Measurements from ENCODE around the gene AK8. TPM values are rescaled to one million over a fixed set of nuclear protein-coding genes. Genes with fewer than 3 reads are reported as not detected.

The AK8 gene
- total RNA-seq, 2 experiments from 2014 or later, result 0.27 TPM; not detected in 1

- peak overlapping the region; percentile 85 for H3K4me2 ChIP-seq (ENCODE audit: low read length)
- no peak overlapping the region for H3K27ac ChIP-seq (ENCODE audit: low read depth, low read length, poor library complexity, severe bottlenecking)
- no peaks in the 10 kb centered on the region for H3K79me2 ChIP-seq (ENCODE audit: insufficient read depth, low read depth, low read length)
- ChIA-PET CTCF (ENCODE audit: unreplicated experiment) (no interaction called here), POLR2A (no interaction called here)
- no TSS peak for BruUV-seq (replicated peaks)
- intact Hi-C loops (cut with micrococcal nuclease; ENCODE audit: unreplicated experiment), result no loop called here
- no peak for DNase-seq (ENCODE audit: low spot score)
- no peaks in the 10 kb centered on the region for H3K36me3 ChIP-seq (ENCODE audit: insufficient read depth, low read length)
- TF ChIP-seq EZH2phosphoT487 (IDR thresholded peaks at IDR 0.05; ENCODE audit: borderline replicate concordance, low read depth, low read length), result no peak
- TF ChIP-seq, protein P1, sequence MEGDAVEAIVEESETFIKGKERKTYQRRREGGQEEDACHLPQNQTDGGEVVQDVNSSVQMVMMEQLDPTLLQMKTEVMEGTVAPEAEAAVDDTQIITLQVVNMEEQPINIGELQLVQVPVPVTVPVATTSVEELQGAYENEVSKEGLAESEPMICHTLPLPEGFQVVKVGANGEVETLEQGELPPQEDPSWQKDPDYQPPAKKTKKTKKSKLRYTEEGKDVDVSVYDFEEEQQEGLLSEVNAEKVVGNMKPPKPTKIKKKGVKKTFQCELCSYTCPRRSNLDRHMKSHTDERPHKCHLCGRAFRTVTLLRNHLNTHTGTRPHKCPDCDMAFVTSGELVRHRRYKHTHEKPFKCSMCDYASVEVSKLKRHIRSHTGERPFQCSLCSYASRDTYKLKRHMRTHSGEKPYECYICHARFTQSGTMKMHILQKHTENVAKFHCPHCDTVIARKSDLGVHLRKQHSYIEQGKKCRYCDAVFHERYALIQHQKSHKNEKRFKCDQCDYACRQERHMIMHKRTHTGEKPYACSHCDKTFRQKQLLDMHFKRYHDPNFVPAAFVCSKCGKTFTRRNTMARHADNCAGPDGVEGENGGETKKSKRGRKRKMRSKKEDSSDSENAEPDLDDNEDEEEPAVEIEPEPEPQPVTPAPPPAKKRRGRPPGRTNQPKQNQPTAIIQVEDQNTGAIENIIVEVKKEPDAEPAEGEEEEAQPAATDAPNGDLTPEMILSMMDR (conservative IDR thresholded peaks at IDR 0.05; ENCODE audit: low read length), result no peak
- H4K20me1 ChIP-seq (ENCODE audit: insufficient read depth, low read length), result no peaks in the 10 kb centered on the region
- no peaks in the 10 kb centered on the region for H3K9me2 ChIP-seq (ENCODE audit: insufficient read depth, low read length)
- peaks cover 5% of the 10 kb centered on the region for H3K4me1 ChIP-seq (ENCODE audit: insufficient read depth, low read length, poor library complexity, severe bottlenecking)
- no peaks in the 10 kb centered on the region for H3K9me3 ChIP-seq (ENCODE audit: low read length)
- no peak overlapping the region for H3K4me3 ChIP-seq (ENCODE audit: low read depth, low read length, poor library complexity, severe bottlenecking)
- no peak overlapping the region for H2AFZ ChIP-seq (ENCODE audit: low read length)
Observed at GRCh38 chr9:132879457-132880323, 1.6 kb upstream of the AK8 start.

DNA sequence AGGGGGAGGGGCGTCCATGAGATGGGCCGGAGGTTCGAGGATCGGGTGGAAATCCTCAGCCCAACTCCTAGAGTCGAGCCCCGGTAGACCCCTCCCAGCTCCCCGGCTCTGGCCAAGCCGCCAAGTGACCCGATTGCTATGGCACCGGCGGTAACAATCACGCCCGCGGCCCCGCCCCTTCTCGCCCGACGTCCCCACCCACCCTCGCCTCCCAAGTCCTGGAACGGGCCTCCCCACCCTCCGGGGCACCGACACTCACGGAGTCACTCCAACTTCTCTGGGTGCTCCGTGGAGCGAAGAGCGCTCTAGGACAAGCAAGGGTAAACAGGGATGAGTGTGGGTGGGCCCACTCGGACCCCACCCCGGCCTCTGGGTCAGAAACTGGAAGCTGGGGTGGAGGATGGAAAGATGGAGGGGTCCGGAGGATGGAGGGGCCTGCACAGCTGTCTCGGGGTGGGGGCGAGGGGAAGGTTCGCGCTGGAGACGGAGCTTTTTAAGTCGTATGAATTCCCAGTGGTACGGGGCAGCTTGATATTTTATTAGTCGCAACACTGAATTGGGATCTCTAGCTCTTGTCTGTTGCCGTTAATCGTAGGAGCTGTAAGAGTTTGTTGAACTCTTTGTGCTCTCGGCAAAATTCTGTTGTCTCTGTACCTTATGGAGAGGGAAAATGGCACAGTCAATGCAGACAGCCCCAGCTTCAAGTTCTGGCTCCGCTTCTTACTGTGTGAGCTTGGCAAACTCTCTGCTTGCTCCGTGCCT is 792 bp upstream of the AK8 start, which contains the start of gene SPACA9:
Gene SPACA9 (plus strand): TSS at position 204 of the 762 bp plus-strand sequence. CDS start 5,050 bp downstream, outside the sequence.
- intact Hi-C loops (cut with micrococcal nuclease; ENCODE audit: unreplicated experiment), result no loop called here
- H3K4me2 ChIP-seq (ENCODE audit: low read length), result peak within 1 kb of the TSS; percentile 85

More for the DNA sequence above, 792 bp upstream of the AK8 start, which contains the start of gene SPACA9:
- Histone ChIP-seq H4K20me1 (ENCODE audit: insufficient read depth, low read length) (no peaks in the 10 kb centered on the region), H3K4me3 (ENCODE audit: low read depth, low read length, poor library complexity, severe bottlenecking) (peak within 1 kb of the TSS; percentile 97), H3K9me2 (ENCODE audit: insufficient read depth, low read length) (no peaks in the 10 kb centered on the region), H2AFZ (ENCODE audit: low read length) (peak within 1 kb of the TSS; percentile 100), H3K4me1 (ENCODE audit: insufficient read depth, low read length, poor library complexity, severe bottlenecking) (peaks cover 5% of the 10 kb centered on the region), H3K36me3 (ENCODE audit: insufficient read depth, low read length) (no peaks in the 10 kb centered on the region), H3K9me3 (ENCODE audit: low read length) (no peaks in the 10 kb centered on the region), H3K79me2 (ENCODE audit: insufficient read depth, low read depth, low read length) (no peaks in the 10 kb centered on the region), H3K27ac (ENCODE audit: low read depth, low read length, poor library complexity, severe bottlenecking) (no peak within 1 kb of the TSS)
- TF ChIP-seq, protein P1 (conservative IDR thresholded peaks at IDR 0.05; ENCODE audit: low read length), result no peak
- TF ChIP-seq EZH2phosphoT487 (IDR thresholded peaks at IDR 0.05; ENCODE audit: borderline replicate concordance, low read depth, low read length), result no peak
- TSS peak; percentile 72 for BruUV-seq (replicated peaks)
- CTCF ChIA-PET (ENCODE audit: unreplicated experiment), result no interaction called here
- POLR2A ChIA-PET, result no interaction called here
- DNase-seq (ENCODE audit: low spot score), result peak; percentile 13

All from OCI-LY7 (cell line).